NOMO-1 treated with DMSO at 0.1 percent for 48 hours (cell line): ENCODE results near the gene CNTLN.
"Not testable (repeated sequence)": the region's sequence is repeated elsewhere in the genome, so short reads cannot be mapped to it uniquely, and the experiment has no call there.

Source experiments
- DNase-seq: peaks from one replicate; lab custom pipeline; 2025; ENCODE audit not compliant: unreplicated experiment; lab: John Stamatoyannopoulos, UW

Gene CNTLN

GRCh38 chr9:17401858-17402257 is 267.0 kb downstream of the CNTLN start:
- no peak for DNase-seq

GRCh38 chr9:17402309-17402708 is 267.5 kb downstream of the CNTLN start:
- no peak for DNase-seq

- DNase-seq: no peak
Measured at GRCh38 chr9:17403539-17403938, 268.7 kb downstream of the CNTLN start.

GRCh38 chr9:17414986-17415385 is 280.1 kb downstream of the CNTLN start:
- DNase-seq: no peak

GRCh38 chr9:17422994-17423680 is 288.3 kb downstream of the CNTLN start:
- DNase-seq: no peak

GRCh38 chr9:17423681-17424011 is 288.8 kb downstream of the CNTLN start:
- DNase-seq: no peak

- no peak for DNase-seq
Measured at GRCh38 chr9:17425384-17425783, 290.5 kb downstream of the CNTLN start.

- DNase-seq: no peak
Measured at GRCh38 chr9:17433526-17433925, 298.7 kb downstream of the CNTLN start.

- no peak for DNase-seq
Measured at GRCh38 chr9:17436854-17437253, 302.0 kb downstream of the CNTLN start.

GRCh38 chr9:17437813-17438212 is 303.0 kb downstream of the CNTLN start:
- DNase-seq: no peak

- not testable (repeated sequence) for DNase-seq
Measured at GRCh38 chr9:17445126-17445525, 310.3 kb downstream of the CNTLN start.

GRCh38 chr9:17453751-17454150 is 318.9 kb downstream of the CNTLN start:
- DNase-seq: no peak

- DNase-seq: no peak
Measured at GRCh38 chr9:17462869-17463464, 328.1 kb downstream of the CNTLN start.

- DNase-seq: no peak
Measured at GRCh38 chr9:17470036-17470813, 335.4 kb downstream of the CNTLN start.

- no peak for DNase-seq
Measured at GRCh38 chr9:17472126-17472525, 337.3 kb downstream of the CNTLN start.

GRCh38 chr9:17476401-17476800 is 341.6 kb downstream of the CNTLN start:
- DNase-seq: no peak

GRCh38 chr9:17477816-17478215 is 343.0 kb downstream of the CNTLN start:
- no peak for DNase-seq

GRCh38 chr9:17480966-17481365 is 346.1 kb downstream of the CNTLN start:
- no peak for DNase-seq

- no peak for DNase-seq
Measured at GRCh38 chr9:17481565-17481964, 346.7 kb downstream of the CNTLN start.

- DNase-seq: no peak
Measured at GRCh38 chr9:17484906-17485305, 350.1 kb downstream of the CNTLN start.

GRCh38 chr9:17486396-17486795 is 351.6 kb downstream of the CNTLN start:
- DNase-seq: no peak

GRCh38 chr9:17487467-17487866 is 352.6 kb downstream of the CNTLN start:
- no peak for DNase-seq
